KMS-11 (cell line): Measurements from ENCODE around the gene OBSL1.

Source experiments
- H2AFZ ChIP-seq: fragments of 200-600 bp; sonication (generic); 2 replicates; pipeline ENCODE4 v1.6.1; 2016; ENCODE audit warnings: antibody characterized with exemption, mixed run types, low read depth
- H3K27ac ChIP-seq: fragments of 200-600 bp; sonication (generic); 2 replicates; pipeline ENCODE4 v1.6.1; 2016; ENCODE audit warnings: mild to moderate bottlenecking, mixed run types
- H3K27me3 ChIP-seq: fragments of 200-600 bp; sonication (generic); 2 replicates; pipeline ENCODE4 v1.6.1; 2017; ENCODE audit warnings: mild to moderate bottlenecking, low read depth, mixed run types, moderate library complexity; ENCODE audit not compliant: insufficient read depth
- H3K36me3 ChIP-seq: fragments of 200-600 bp; sonication (generic); 2 replicates; pipeline ENCODE4 v1.6.1; 2017; ENCODE audit warnings: mild to moderate bottlenecking, mixed run types; ENCODE audit not compliant: insufficient read depth
- H3K4me1 ChIP-seq: fragments of 200-600 bp; sonication (generic); 2 replicates; pipeline ENCODE4 v1.6.1; 2016; ENCODE audit warnings: mild to moderate bottlenecking, low read depth, mixed run types; ENCODE audit not compliant: poor library complexity, severe bottlenecking
- H3K4me2 ChIP-seq: fragments of 200-600 bp; sonication (generic); 2 replicates; pipeline ENCODE4 v1.7.0; 2016; ENCODE audit warnings: mild to moderate bottlenecking, mixed run types
- H3K4me3 ChIP-seq: fragments of 200-600 bp; sonication (generic); IDR thresholded peaks from 2 replicates; pipeline ENCODE4 v1.6.1; 2017; ENCODE audit warnings: low read depth, low read length, mixed read lengths; ENCODE audit not compliant: insufficient read depth
- H3K79me2 ChIP-seq: fragments of 200-600 bp; sonication (generic); 2 replicates; pipeline ENCODE4 v1.6.1; 2016; ENCODE audit warnings: low read depth, mixed run types; ENCODE audit not compliant: insufficient read depth
- H3K9ac ChIP-seq: fragments of 200-600 bp; sonication (generic); 2 replicates; pipeline ENCODE4 v1.6.1; 2016; ENCODE audit warnings: mild to moderate bottlenecking, mixed run types
- H4K20me1 ChIP-seq: fragments of 200-600 bp; sonication (generic); 2 replicates; pipeline ENCODE4 v1.6.1; 2016; ENCODE audit warnings: mild to moderate bottlenecking, mixed run types; ENCODE audit not compliant: insufficient read depth
- CTCF ChIP-seq: fragments of 200-600 bp; sonication (generic); conservative IDR thresholded peaks from 2 replicates; pipeline ENCODE4 v1.6.1; 2017; ENCODE audit warnings: low read depth, mild to moderate bottlenecking, antibody characterized with exemption, low read length, moderate library complexity, mixed read lengths

Gene OBSL1

DNA sequence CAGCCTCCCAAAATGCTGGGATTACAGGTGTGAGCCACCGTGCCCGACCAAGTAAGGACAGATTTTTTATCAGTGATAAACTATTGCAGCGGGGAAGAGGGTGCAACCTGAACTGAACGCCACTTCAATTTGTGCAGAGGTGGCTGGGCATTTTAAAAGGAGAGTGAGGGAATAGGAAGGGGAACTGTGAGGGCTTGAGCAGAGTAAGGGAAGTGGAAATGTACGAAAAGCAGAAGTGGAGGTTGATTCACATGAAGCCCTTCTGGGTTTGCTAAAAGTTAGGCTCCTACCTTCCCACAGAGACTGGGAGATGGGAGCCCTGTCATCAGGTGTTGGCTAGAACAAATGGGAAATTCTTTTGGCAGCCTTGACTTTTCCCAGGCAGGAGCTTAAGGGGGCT, 32.4 kb upstream of the OBSL1 start:
- H3K36me3 ChIP-seq = no peaks in the 10 kb centered on the region
- H2AFZ ChIP-seq = no peak overlapping the region
- H3K4me2 ChIP-seq = no peak overlapping the region
- H3K4me3 ChIP-seq = no peak overlapping the region
- no peaks in the 10 kb centered on the region for H4K20me1 ChIP-seq
- H3K27me3 ChIP-seq = no peaks in the 10 kb centered on the region
- no peaks in the 10 kb centered on the region for H3K79me2 ChIP-seq
- no peak overlapping the region for H3K27ac ChIP-seq
- TF ChIP-seq CTCF = no peak
- no peak overlapping the region for H3K9ac ChIP-seq
- peaks cover 2% of the 10 kb centered on the region for H3K4me1 ChIP-seq

GRCh38 chr2:219598308-219599078, 27.2 kb upstream of the OBSL1 start:
- peak overlapping the region; percentile 21; the same call in 1 of the 2 replicates for H3K9ac ChIP-seq
- no peaks in the 10 kb centered on the region for H3K36me3 ChIP-seq
- no peaks in the 10 kb centered on the region for H3K79me2 ChIP-seq
- H3K4me2 ChIP-seq = peak overlapping the region; percentile 87
- H3K4me3 ChIP-seq = peak overlapping the region; percentile 81
- H2AFZ ChIP-seq = peak overlapping the region; percentile 92
- H3K27ac ChIP-seq = no peak overlapping the region
- TF ChIP-seq CTCF = no peak
- no peaks in the 10 kb centered on the region for H4K20me1 ChIP-seq
- peaks cover 11% of the 10 kb centered on the region for H3K4me1 ChIP-seq
- no peaks in the 10 kb centered on the region for H3K27me3 ChIP-seq

GRCh38 chr2:219597552-219598307, 26.4 kb upstream of the OBSL1 start, which contains the start of gene STK11IP:
STK11IP (plus strand) TSS chr2:219597857; CDS start chr2:219598120, 263 bp downstream.
- no peak for TF ChIP-seq CTCF
- Histone ChIP-seq H4K20me1 (no peaks in the 10 kb centered on the region), H3K27ac (peak within 1 kb of the TSS; percentile 48; the same call in 1 of the 2 replicates), H3K4me3 (peak within 1 kb of the TSS; percentile 81), H3K4me1 (peaks cover 11% of the 10 kb centered on the region), H2AFZ (peak within 1 kb of the TSS; percentile 92), H3K27me3 (no peaks in the 10 kb centered on the region), H3K36me3 (no peaks in the 10 kb centered on the region), H3K79me2 (no peaks in the 10 kb centered on the region), H3K9ac (peak within 1 kb of the TSS; percentile 38; the same call in 1 of the 2 replicates), H3K4me2 (peak within 1 kb of the TSS; percentile 87)

- Histone ChIP-seq H3K9ac (peak overlapping the region; percentile 38; the same call in 1 of the 2 replicates), H3K79me2 (no peaks in the 10 kb centered on the region), H3K27ac (peak overlapping the region; percentile 48; the same call in 1 of the 2 replicates), H3K4me2 (peak overlapping the region; percentile 87), H2AFZ (peak overlapping the region; percentile 92), H3K4me3 (peak overlapping the region; percentile 58), H3K27me3 (no peaks in the 10 kb centered on the region), H3K4me1 (peaks cover 11% of the 10 kb centered on the region), H4K20me1 (no peaks in the 10 kb centered on the region), H3K36me3 (no peaks in the 10 kb centered on the region)
- no peak for TF ChIP-seq CTCF
Observed at GRCh38 chr2:219596954-219597551, 25.7 kb upstream of the OBSL1 start.
